SK-N-SH treated with all-trans-retinoic acid at 6 μM for 48 hours (cell line): Measurements from ENCODE around the gene ABCC1.

ENCODE experiments used
- ARNTL ChIP-seq: fragments of 450-650 bp; formaldehyde crosslinking; IDR thresholded peaks from 2 replicates; pipeline ENCODE4 v1.5.0; 2020; ENCODE audit warnings: low read depth, mild to moderate bottlenecking, moderate library complexity, borderline replicate concordance
- CREB5 ChIP-seq: fragments of 250-450 bp; sonication (Bioruptor Pico); IDR thresholded peaks from 2 replicates; pipeline ENCODE4 v1.5.1; 2020; ENCODE audit warnings: low read depth, mild to moderate bottlenecking, moderate library complexity
- CSRNP3 ChIP-seq: fragments of 250-450 bp; sonication (Bioruptor Pico); IDR thresholded peaks from 2 replicates; pipeline ENCODE4 v1.5.1; 2021; ENCODE audit warnings: mild to moderate bottlenecking, moderate library complexity
- OSR1 ChIP-seq: fragments of 250-450 bp; sonication (Bioruptor Pico); IDR thresholded peaks from 2 replicates; pipeline ENCODE4 v1.8.0; 2022; ENCODE audit warnings: moderate library complexity, mild to moderate bottlenecking, inconsistent platforms
- PATZ1 ChIP-seq: fragments of 250-450 bp; sonication (Bioruptor Pico); IDR thresholded peaks from 2 replicates; pipeline ENCODE4 v1.8.0; 2020; ENCODE audit warnings: mild to moderate bottlenecking, moderate library complexity, borderline replicate concordance
- PPARA ChIP-seq: fragments of 250-450 bp; sonication (Bioruptor Pico); IDR thresholded peaks from 2 replicates; pipeline ENCODE4 v1.5.0; 2020; ENCODE audit warnings: mild to moderate bottlenecking, borderline replicate concordance
- TCF4 ChIP-seq: fragments of 250-450 bp; sonication (Bioruptor Pico); IDR thresholded peaks from 2 replicates; pipeline ENCODE4 v1.8.0; 2021; ENCODE audit warnings: mild to moderate bottlenecking, moderate library complexity, borderline replicate concordance
- TOX ChIP-seq: fragments of 250-450 bp; sonication (Bioruptor Pico); IDR thresholded peaks from 2 replicates; pipeline ENCODE4 v1.8.0; 2021; ENCODE audit warnings: mild to moderate bottlenecking, moderate library complexity, borderline replicate concordance
- TSHZ2 ChIP-seq: fragments of 250-450 bp; sonication (Bioruptor Pico); IDR thresholded peaks from 2 replicates; pipeline ENCODE4 v1.5.0; 2020; ENCODE audit warnings: mild to moderate bottlenecking, moderate library complexity
- ZNF70 ChIP-seq: fragments of 450-650 bp; formaldehyde crosslinking; IDR thresholded peaks from 2 replicates; pipeline ENCODE4 v1.5.0; 2020; ENCODE audit warnings: mild to moderate bottlenecking, moderate library complexity
- ZNF8 ChIP-seq: fragments of 450-650 bp; formaldehyde crosslinking; IDR thresholded peaks from 2 replicates; pipeline ENCODE4 v1.5.0; 2020; ENCODE audit warnings: mild to moderate bottlenecking, moderate library complexity

GRCh38 chr16:16027728-16028310, 78.4 kb downstream of the ABCC1 start:
- TF ChIP-seq OSR1 (CRISPR knock-in tag), result no peak
- no peak for TF ChIP-seq TSHZ2 (CRISPR knock-in tag)
- TF ChIP-seq TCF4 (CRISPR knock-in tag), result no peak
- TF ChIP-seq ZNF8 (CRISPR knock-in tag), result no peak
- TF ChIP-seq ARNTL (CRISPR knock-in tag), result no peak
- no peak for TF ChIP-seq ZNF70 (CRISPR knock-in tag)
- TF ChIP-seq CREB5 (CRISPR knock-in tag), result no peak
- no peak for TF ChIP-seq CSRNP3 (CRISPR knock-in tag)
- TF ChIP-seq PATZ1 (CRISPR knock-in tag), result no peak
- TF ChIP-seq PPARA (CRISPR knock-in tag), result no peak
- no peak for TF ChIP-seq TOX (CRISPR knock-in tag)
